ENCODE data around the gene GIGYF1. TPM values are rescaled to one million over a fixed set of nuclear protein-coding genes. Genes with fewer than 3 reads are reported as not detected.
"Not testable (repeated sequence)": the region's sequence is repeated elsewhere in the genome, so short reads cannot be mapped to it uniquely, and the experiment has no call there.

The GIGYF1 gene
- total and polyA plus RNA-seq, 2 experiments from 2014 or later, result 14.0 to 53.2 TPM

- TF ChIP-seq, protein P1, sequence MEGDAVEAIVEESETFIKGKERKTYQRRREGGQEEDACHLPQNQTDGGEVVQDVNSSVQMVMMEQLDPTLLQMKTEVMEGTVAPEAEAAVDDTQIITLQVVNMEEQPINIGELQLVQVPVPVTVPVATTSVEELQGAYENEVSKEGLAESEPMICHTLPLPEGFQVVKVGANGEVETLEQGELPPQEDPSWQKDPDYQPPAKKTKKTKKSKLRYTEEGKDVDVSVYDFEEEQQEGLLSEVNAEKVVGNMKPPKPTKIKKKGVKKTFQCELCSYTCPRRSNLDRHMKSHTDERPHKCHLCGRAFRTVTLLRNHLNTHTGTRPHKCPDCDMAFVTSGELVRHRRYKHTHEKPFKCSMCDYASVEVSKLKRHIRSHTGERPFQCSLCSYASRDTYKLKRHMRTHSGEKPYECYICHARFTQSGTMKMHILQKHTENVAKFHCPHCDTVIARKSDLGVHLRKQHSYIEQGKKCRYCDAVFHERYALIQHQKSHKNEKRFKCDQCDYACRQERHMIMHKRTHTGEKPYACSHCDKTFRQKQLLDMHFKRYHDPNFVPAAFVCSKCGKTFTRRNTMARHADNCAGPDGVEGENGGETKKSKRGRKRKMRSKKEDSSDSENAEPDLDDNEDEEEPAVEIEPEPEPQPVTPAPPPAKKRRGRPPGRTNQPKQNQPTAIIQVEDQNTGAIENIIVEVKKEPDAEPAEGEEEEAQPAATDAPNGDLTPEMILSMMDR (IDR thresholded peaks at IDR 0.05; ENCODE audit: low read depth, low read length), result no peak
- no peaks in the 10 kb centered on the region for H3K9me3 ChIP-seq (ENCODE audit: low read depth)
- no peaks in the 10 kb centered on the region for H3K36me3 ChIP-seq
- no peaks in the 10 kb centered on the region for H3K4me1 ChIP-seq (ENCODE audit: low read depth)
- no peak overlapping the region for H3K4me3 ChIP-seq
- no peak overlapping the region for H3K27ac ChIP-seq
- DNase-seq (ENCODE audit: low read depth in 1 of 2, low spot score in 1 of 2), result no peak
- H3K27me3 ChIP-seq, result peaks cover 7% of the 10 kb centered on the region
Observed at GRCh38 chr7:100730136-100730800, 36.2 kb upstream of the GIGYF1 start.

GRCh38 chr7:100728196-100728595, 34.1 kb upstream of the GIGYF1 start:
- TF ChIP-seq, protein P1 (IDR thresholded peaks at IDR 0.05; ENCODE audit: low read depth, low read length), result no peak

GRCh38 chr7:100726996-100727761, 33.1 kb upstream of the GIGYF1 start:
- Histone ChIP-seq H3K27me3 (peaks cover 15% of the 10 kb centered on the region), H3K4me1 (ENCODE audit: low read depth) (no peaks in the 10 kb centered on the region), H3K4me3 (no peak overlapping the region), H3K36me3 (no peaks in the 10 kb centered on the region), H3K9me3 (ENCODE audit: low read depth) (no peaks in the 10 kb centered on the region), H3K27ac (no peak overlapping the region)
- TF ChIP-seq, protein P1 (IDR thresholded peaks at IDR 0.05; ENCODE audit: low read depth, low read length), result no peak
- DNase-seq (ENCODE audit: low read depth in 1 of 2, low spot score in 1 of 2), result peak in 1 of 2 donors; percentile 54

More at GRCh38 chr7:100728196-100728595, 34.1 kb upstream of the GIGYF1 start:
- no peaks in the 10 kb centered on the region for H3K36me3 ChIP-seq
- H3K27ac ChIP-seq, result no peak overlapping the region
- H3K4me1 ChIP-seq (ENCODE audit: low read depth), result no peaks in the 10 kb centered on the region
- peaks cover 7% of the 10 kb centered on the region for H3K27me3 ChIP-seq
- DNase-seq (ENCODE audit: low read depth in 1 of 2, low spot score in 1 of 2), result no peak
- no peaks in the 10 kb centered on the region for H3K9me3 ChIP-seq (ENCODE audit: low read depth)
- H3K4me3 ChIP-seq, result no peak overlapping the region

DNA sequence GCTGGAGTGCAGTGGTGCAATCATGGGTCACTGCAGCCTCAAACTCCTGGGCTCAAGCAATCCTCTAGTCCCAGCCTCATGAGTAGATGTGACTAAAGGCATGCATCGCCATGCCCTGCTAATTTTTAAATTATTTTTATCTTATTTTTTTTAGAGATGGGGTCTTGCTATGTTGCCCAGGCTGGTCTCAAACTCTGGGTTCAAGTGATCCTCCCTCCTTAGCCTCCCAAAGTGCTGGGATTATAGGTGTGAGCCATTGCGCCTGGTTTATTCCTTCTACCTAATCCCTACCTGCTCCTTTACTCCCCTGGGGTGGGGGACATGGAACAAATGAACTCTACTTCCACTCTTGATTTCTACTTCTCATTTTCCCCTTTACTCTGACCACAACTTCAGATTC, 30.3 kb upstream of the GIGYF1 start:
- not testable (repeated sequence) for H3K9me3 ChIP-seq (ENCODE audit: low read depth); H3K4me1 ChIP-seq (ENCODE audit: low read depth); H3K27ac ChIP-seq; H3K36me3 ChIP-seq; DNase-seq (ENCODE audit: low read depth in 1 of 2, low spot score in 1 of 2); H3K4me3 ChIP-seq
- peaks cover 40% of the 10 kb centered on the region for H3K27me3 ChIP-seq

- H3K27me3 ChIP-seq, result peaks cover 41% of the 10 kb centered on the region
- no peaks in the 10 kb centered on the region for H3K4me1 ChIP-seq (ENCODE audit: low read depth)
- TF ChIP-seq, protein P1 (IDR thresholded peaks at IDR 0.05; ENCODE audit: low read depth, low read length), result no peak
- H3K9me3 ChIP-seq (ENCODE audit: low read depth), result no peaks in the 10 kb centered on the region
- no peak overlapping the region for H3K4me3 ChIP-seq
- DNase-seq (ENCODE audit: low read depth in 1 of 2, low spot score in 1 of 2), result no peak
- no peak overlapping the region for H3K27ac ChIP-seq
- H3K36me3 ChIP-seq, result no peaks in the 10 kb centered on the region
Observed at GRCh38 chr7:100723732-100724275, 29.8 kb upstream of the GIGYF1 start.
